ENCODE measurements around the gene SLC7A6OS. TPM values are rescaled to one million over a fixed set of nuclear protein-coding genes. Genes with fewer than 3 reads are reported as not detected.

The SLC7A6OS gene
- polyA plus RNA-seq, 3 donors = 9.3 to 10.5 (median 9.7) TPM

DNA sequence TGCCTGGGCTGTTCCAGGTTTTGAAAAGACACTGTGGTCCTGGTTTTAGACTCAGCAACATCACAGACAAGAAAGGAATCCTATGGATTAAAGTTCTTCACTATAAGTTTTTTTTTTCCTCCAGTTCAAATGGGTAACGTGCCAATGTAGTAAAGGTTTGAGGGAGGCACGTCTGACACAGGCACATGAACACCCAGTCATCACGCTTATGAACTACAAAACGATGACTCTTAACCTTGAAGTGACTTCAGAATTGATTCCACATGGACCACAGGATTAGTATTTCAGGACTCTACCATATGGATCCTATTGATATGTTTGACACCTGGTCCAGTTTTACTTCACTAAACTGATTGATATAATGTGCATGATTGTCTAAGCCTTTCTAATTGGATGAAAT, 2.4 kb upstream of the SLC7A6OS start:
- WGBS (ENCODE audit: insufficient coverage) = no CpG with 5 or more reads among the region's 4 CpGs
- no peak overlapping the region for H3K4me3 ChIP-seq (replicated peaks in 1 of 3; ENCODE audit: low read depth in 2 of 3, low read length in 3 of 3)
- no peak overlapping the region for H3K27ac ChIP-seq (ENCODE audit: low read depth in 1 of 2, low read length in 2 of 2)
- peaks cover 31 to 48% of the 10 kb centered on the region in 2 donors for H3K36me3 Mint-ChIP-seq
- no peak overlapping the region for H2AFZ ChIP-seq (ENCODE audit: insufficient read depth, low read depth, low read length, poor library complexity, severe bottlenecking)
- H3K27me3 ChIP-seq (ENCODE audit: control insufficient read depth in 2 of 2, insufficient read depth in 2 of 2, low read length in 2 of 2) = no peaks in the 10 kb centered on the region
- H4K20me1 ChIP-seq (ENCODE audit: insufficient read depth, low read length) = peaks cover 16% of the 10 kb centered on the region
- TF ChIP-seq CTCF (IDR thresholded peaks at IDR 0.05) = no peak
- H3K4me3 Mint-ChIP-seq = no peak overlapping the region
- no peaks in the 10 kb centered on the region for H3K9me3 ChIP-seq (replicated peaks in 1 of 2; ENCODE audit: control insufficient read depth in 1 of 2, insufficient read depth in 1 of 2, low read length in 2 of 2)
- H3K27ac Mint-ChIP-seq = peak overlapping the region in 1 of 7 donors; percentile 26
- H3K36me3 ChIP-seq (replicated peaks in 1 of 2; ENCODE audit: control insufficient read depth in 1 of 2, insufficient read depth in 2 of 2, low read length in 2 of 2) = peaks cover 11 to 44% of the 10 kb centered on the region in 2 donors
- H3K27me3 Mint-ChIP-seq (ENCODE audit: low read depth in 3 of 3) = no peaks in the 10 kb centered on the region
- H3K79me2 ChIP-seq (ENCODE audit: insufficient read depth, low read length) = peaks cover 55% of the 10 kb centered on the region
- no peaks in the 10 kb centered on the region for H3K9me3 Mint-ChIP-seq
- H3K9ac ChIP-seq (ENCODE audit: insufficient read depth, low read length, poor library complexity, severe bottlenecking) = no peak overlapping the region
- no peak overlapping the region for H3K4me2 ChIP-seq (replicated peaks; ENCODE audit: extremely low read depth, low read length, poor library complexity, severe bottlenecking)
- intact Hi-C loops (cut with micrococcal nuclease) = loop anchor here (5.0 kb wide), 2 partner anchors 51 to 66 kb away; partner anchors contain the start of genes PLA2G15 (in 2 of the 2) and SLC7A6 (in 2 of the 2)
- peaks cover 19% of the 10 kb centered on the region for H3K4me1 Mint-ChIP-seq
- peaks cover 23 to 26% of the 10 kb centered on the region in 2 donors for H3K4me1 ChIP-seq (ENCODE audit: control insufficient read depth in 1 of 2, insufficient read depth in 2 of 2, low read length in 2 of 2)
- no peak for DNase-seq

DNA sequence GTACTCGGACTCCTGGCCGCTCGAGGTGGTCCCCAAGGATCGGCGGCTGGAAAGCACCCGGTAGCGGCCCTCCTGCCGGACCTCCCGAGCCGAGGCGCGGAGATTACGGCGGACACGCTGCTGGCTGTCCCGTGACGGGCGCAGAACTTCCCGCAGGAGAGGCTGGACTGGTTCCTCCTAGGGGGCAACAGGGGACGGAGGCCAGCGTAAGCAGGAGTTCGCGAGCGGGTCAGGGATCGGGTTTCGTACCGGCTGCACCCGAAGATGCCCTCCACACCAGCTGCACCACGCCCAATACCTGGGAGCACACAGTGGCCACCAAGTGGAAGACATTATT, 341 bp downstream of the SLC7A6OS start:
- WGBS (ENCODE audit: insufficient coverage) = 0% methylated on average over 29 of the region's 29 CpGs
- Histone ChIP-seq H2AFZ (ENCODE audit: insufficient read depth, low read depth, low read length, poor library complexity, severe bottlenecking) (peak overlapping the region; percentile 94), H3K36me3 (replicated peaks in 1 of 2; ENCODE audit: control insufficient read depth in 1 of 2, insufficient read depth in 2 of 2, low read length in 2 of 2) (peaks cover 24 to 50% of the 10 kb centered on the region in 2 donors), H3K4me1 (ENCODE audit: control insufficient read depth in 1 of 2, insufficient read depth in 2 of 2, low read length in 2 of 2) (peaks cover 23 to 26% of the 10 kb centered on the region in 2 donors), H3K9ac (ENCODE audit: insufficient read depth, low read length, poor library complexity, severe bottlenecking) (peak overlapping the region; percentile 85), H3K4me3 (replicated peaks in 1 of 3; ENCODE audit: low read depth in 2 of 3, low read length in 3 of 3) (peak overlapping the region; percentile 88 to 97 (median 95)), H3K79me2 (ENCODE audit: insufficient read depth, low read length) (peaks cover 82% of the 10 kb centered on the region), H3K27me3 (ENCODE audit: control insufficient read depth in 2 of 2, insufficient read depth in 2 of 2, low read length in 2 of 2) (no peaks in the 10 kb centered on the region), H3K4me2 (replicated peaks; ENCODE audit: extremely low read depth, low read length, poor library complexity, severe bottlenecking) (peak overlapping the region; percentile 87), H4K20me1 (ENCODE audit: insufficient read depth, low read length) (peaks cover 40% of the 10 kb centered on the region), H3K9me3 (replicated peaks in 1 of 2; ENCODE audit: control insufficient read depth in 1 of 2, insufficient read depth in 1 of 2, low read length in 2 of 2) (no peaks in the 10 kb centered on the region), H3K27ac (ENCODE audit: low read depth in 1 of 2, low read length in 2 of 2) (peak overlapping the region; percentile 93 to 94)
- H3K36me3 Mint-ChIP-seq = peaks cover 28 to 48% of the 10 kb centered on the region in 2 donors
- intact Hi-C loops (cut with micrococcal nuclease) = loop anchor here (5.0 kb wide), 2 partner anchors 48 to 63 kb away; partner anchors contain the start of genes PLA2G15 (in 2 of the 2) and SLC7A6 (in 2 of the 2)
- peaks cover 19% of the 10 kb centered on the region for H3K4me1 Mint-ChIP-seq
- peak overlapping the region; percentile 92 to 95 for H3K4me3 Mint-ChIP-seq
- no peaks in the 10 kb centered on the region for H3K27me3 Mint-ChIP-seq (ENCODE audit: low read depth in 3 of 3)
- peak overlapping the region; percentile 91 to 96 (median 95) for H3K27ac Mint-ChIP-seq
- TF ChIP-seq CTCF (IDR thresholded peaks at IDR 0.05) = no peak
- DNase-seq = peak in 2 of 3 donors; percentile 46 to 69
- H3K9me3 Mint-ChIP-seq = no peaks in the 10 kb centered on the region
